ENCODE results near the gene KHDC3L.
"Not testable (repeated sequence)": the region's sequence is repeated elsewhere in the genome, so short reads cannot be mapped to it uniquely, and the experiment has no call there.

The KHDC3L gene

GRCh38 chr6:73371984-73372383, 9.5 kb downstream of the KHDC3L start:
- DNase-seq: no peak

GRCh38 chr6:73372516-73372915, 10.1 kb downstream of the KHDC3L start:
- DNase-seq: no peak

GRCh38 chr6:73375216-73375615, 12.8 kb downstream of the KHDC3L start:
- no peak for DNase-seq

GRCh38 chr6:73377225-73377624, 14.8 kb downstream of the KHDC3L start:
- DNase-seq: no peak

GRCh38 chr6:73381531-73381930, 19.1 kb downstream of the KHDC3L start:
- DNase-seq: not testable (repeated sequence)

GRCh38 chr6:73382462-73383113, 20.1 kb downstream of the KHDC3L start:
- DNase-seq: no peak

- no peak for DNase-seq
Observed at GRCh38 chr6:73388433-73388799, 26.0 kb downstream of the KHDC3L start.

- peak; percentile 7 for DNase-seq
Observed at GRCh38 chr6:73388800-73389512, 26.5 kb downstream of the KHDC3L start.

- DNase-seq: no peak
Observed at GRCh38 chr6:73389854-73390253, 27.4 kb downstream of the KHDC3L start.

- DNase-seq: no peak
Observed at GRCh38 chr6:73391675-73392074, 29.2 kb downstream of the KHDC3L start.

GRCh38 chr6:73392188-73392587, 29.7 kb downstream of the KHDC3L start:
- not testable (repeated sequence) for DNase-seq

- no peak for DNase-seq
Observed at GRCh38 chr6:73393278-73393677, 30.8 kb downstream of the KHDC3L start.

GRCh38 chr6:73394577-73395354, 32.3 kb downstream of the KHDC3L start, which contains the start of gene DDX43:
TSS of gene DDX43 (plus strand) at chr6:73394828. CDS start at chr6:73394906, 78 bp downstream.
- peak; percentile 80 for DNase-seq

GRCh38 chr6:73395875-73396274, 33.4 kb downstream of the KHDC3L start:
- no peak for DNase-seq

- DNase-seq: no peak
Observed at GRCh38 chr6:73400656-73401055, 38.2 kb downstream of the KHDC3L start.

GRCh38 chr6:73409395-73409794, 46.9 kb downstream of the KHDC3L start:
- no peak for DNase-seq

GRCh38 chr6:73413102-73413501, 50.6 kb downstream of the KHDC3L start:
- no peak for DNase-seq
